HepG2 (cell line): Measurements from ENCODE around the gene ARHGAP5. TPM values are rescaled to one million over a fixed set of nuclear protein-coding genes. Genes with fewer than 3 reads are reported as not detected.
A peak's percentile ranks its signal among the peaks of the same experiment; 100 is the strongest.

Experiments used
- GFI1 ChIP-seq: sonication (generic); formaldehyde crosslinking; IDR thresholded peaks from 2 replicates; pipeline ENCODE4 v1.5.0; 2020; ENCODE audit warnings: missing genetic modification reagents, mild to moderate bottlenecking, borderline replicate concordance
- MAZ ChIP-seq, 2 experiments: sonication (generic) in 1 of 2; formaldehyde crosslinking in 1 of 2; IDR thresholded peaks; 2 replicates each; pipeline versions ENCODE4 v1.5.0 to v1.6.1; 2012 to 2020; ENCODE audit warnings: low read depth in 2 of 2, mild to moderate bottlenecking in 2 of 2, borderline replicate concordance in 1 of 2, improper control_type of control experiment in 1 of 2, low read length in 1 of 2, missing genetic modification reagents in 1 of 2, moderate library complexity in 1 of 2
- PPARG ChIP-seq: conservative IDR thresholded peaks from 2 replicates; pipeline ENCODE4 v1.6.1; 2016; ENCODE audit warnings: missing biosample characterization, missing genetic modification reagents
- REPIN1 ChIP-seq: sonication (generic); formaldehyde crosslinking; IDR thresholded peaks from 2 replicates; pipeline ENCODE4 v1.8.0; 2022; ENCODE audit warnings: missing genetic modification reagents, low read depth, mild to moderate bottlenecking, borderline replicate concordance
- SOX6 ChIP-seq, 2 experiments: fragments of 450-650 bp in 1 of 2; sonication (generic) in 1 of 2; formaldehyde crosslinking in 1 of 2; IDR thresholded peaks; 2 replicates each; pipeline versions ENCODE4 v1.4.0 to v1.6.1; 2017 to 2020; ENCODE audit warnings: antibody characterized with exemption in 1 of 2, mild to moderate bottlenecking in 1 of 2, missing genetic modification reagents in 1 of 2
- SSRP1 ChIP-seq: IDR thresholded peaks from 2 replicates; pipeline ENCODE4 v1.6.1; 2016; ENCODE audit warnings: control low read depth
- ZNF24 ChIP-seq: fragments of 450-650 bp; IDR thresholded peaks from 2 replicates; pipeline ENCODE4 v1.6.1; 2017; ENCODE audit warnings: antibody characterized with exemption, mild to moderate bottlenecking
- ZNF260 ChIP-seq: sonication (generic); formaldehyde crosslinking; IDR thresholded peaks from 2 replicates; pipeline ENCODE4 v1.4.0; 2020; ENCODE audit warnings: missing genetic modification reagents, low read depth, mild to moderate bottlenecking, borderline replicate concordance
- ZNF550 ChIP-seq: sonication (generic); formaldehyde crosslinking; IDR thresholded peaks from 2 replicates; pipeline ENCODE4 v1.4.0; 2020; ENCODE audit warnings: mild to moderate bottlenecking, missing genetic modification reagents, borderline replicate concordance
- ZNF670 ChIP-seq: sonication (generic); formaldehyde crosslinking; IDR thresholded peaks from 2 replicates; pipeline ENCODE4 v1.8.0; 2022; ENCODE audit warnings: mild to moderate bottlenecking, missing genetic modification reagents, borderline replicate concordance
- ZNF674 ChIP-seq: sonication (generic); formaldehyde crosslinking; IDR thresholded peaks from 2 replicates; pipeline ENCODE4 v1.5.0; 2020; ENCODE audit warnings: low read depth, mild to moderate bottlenecking, missing genetic modification reagents
- polyA plus RNA-seq, 8 experiments: library from polyadenylated mRNA; depleted of rRNA in 3 of 8; stranded (reverse) in 7 of 8; unstranded in 1 of 8; fragments of >200 nt; fragmentation: Illumina TruSeq in 4 of 8; extraction: Trizol in 4 of 8; gene quantifications; 2 replicates each; pipeline versions ENCODE4 v1.2.1 to v1.2.3, GENCODE V29; 2011 to 2016; ENCODE audit warnings: low read depth in 4 of 8, missing spikeins in 1 of 8, mixed read lengths in 1 of 8; ENCODE audit not compliant: insufficient read depth in 1 of 8
- total RNA-seq, 5 experiments: library from RNA; depleted of rRNA; stranded (reverse); fragments of >200 nt; fragmentation: Illumina TruSeq; extraction: Trizol; gene quantifications; 2 replicates each; pipeline ENCODE4 v1.2.3, GENCODE V29; 2016; ENCODE audit warnings: low read depth in 1 of 5
- TF ChIP-seq, protein P1 (sequence below): sonication (generic); formaldehyde crosslinking; IDR thresholded peaks from 2 replicates; pipeline ENCODE4 v1.4.0; 2020; ENCODE audit warnings: missing genetic modification reagents, borderline replicate concordance
- TF ChIP-seq, protein P2 (sequence below): IDR thresholded peaks from 2 replicates; pipeline ENCODE4 v1.4.0; 2020; ENCODE audit warnings: mild to moderate bottlenecking, missing genetic modification reagents
- TF ChIP-seq, protein P3 (sequence below): sonication (generic); formaldehyde crosslinking; IDR thresholded peaks from 2 replicates; pipeline ENCODE4 v1.4.0; 2020; ENCODE audit warnings: low read depth, mild to moderate bottlenecking, missing genetic modification reagents
- TF ChIP-seq, protein P4 (sequence below): sonication (generic); formaldehyde crosslinking; IDR thresholded peaks from 2 replicates; pipeline ENCODE4 v1.4.0; 2020; ENCODE audit warnings: missing genetic modification reagents

Gene ARHGAP5
- total and polyA plus RNA-seq, 2 of the 13 experiments (the other 11 are each of a cell fraction or from before 2014, with no cell fraction given) = 33.7 to 144 TPM

DNA sequence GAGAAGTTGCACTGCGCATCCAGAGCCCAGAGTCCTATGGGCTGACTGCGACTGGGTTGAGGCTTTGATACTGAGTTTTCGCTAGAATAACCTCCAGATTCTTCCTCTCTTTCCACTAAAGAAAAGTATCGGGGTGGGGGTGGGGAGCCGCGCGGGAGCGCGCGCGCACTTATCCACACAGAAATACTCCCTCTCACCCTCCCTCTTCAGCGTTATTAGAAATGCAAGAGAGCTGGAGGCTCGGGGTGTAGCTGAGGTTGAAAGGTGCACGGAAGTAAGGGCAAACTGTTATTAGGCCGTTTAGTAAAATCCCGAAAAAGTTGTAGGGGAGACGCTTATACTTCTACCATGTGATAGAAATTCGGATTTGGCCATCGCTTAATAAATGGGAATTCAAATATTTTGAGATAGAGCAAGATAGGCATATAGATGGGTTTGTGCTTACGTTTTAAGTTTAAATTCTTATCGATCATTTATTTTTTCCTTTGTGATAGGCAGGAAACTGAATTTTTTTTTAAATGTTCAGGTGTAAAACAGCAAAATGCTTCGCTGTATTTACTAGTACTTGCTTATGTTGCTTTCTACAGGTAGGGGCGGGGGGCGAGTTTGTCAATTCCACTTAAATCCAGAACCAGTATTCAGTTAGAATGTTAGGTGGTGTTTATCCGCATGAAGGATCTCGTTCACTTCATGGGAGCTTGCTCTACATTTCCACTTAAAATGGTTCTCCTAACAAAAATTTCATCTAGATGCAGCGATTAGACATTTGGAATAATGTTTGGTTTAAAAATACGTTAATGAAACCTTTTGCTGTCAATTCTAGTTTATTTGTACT lies 1.1 kb downstream of the ARHGAP5 start (continued):
- TF ChIP-seq SOX6 (IDR thresholded peaks at IDR 0.05) (no peak), SOX6 (CRISPR knock-in tag; IDR thresholded peaks at IDR 0.05) (peak; percentile 3; the same call in 1 of the 2 replicates), REPIN1 (0 out of 2 replicates have a peak, but pooled peaks have one; percentile 7), ZNF670 (CRISPR knock-in tag) (0 out of 2 replicates have a peak, but pooled peaks have one; percentile 4), GFI1 (CRISPR knock-in tag) (peak; percentile 49; the same call in 1 of the 2 replicates), ZNF260 (0 out of 2 replicates have a peak, but pooled peaks have one; percentile 5), MAZ (IDR thresholded peaks at IDR 0.05; ENCODE audit: borderline replicate concordance, low read depth, low read length) (peak; percentile 62; the same call in 1 of the 2 replicates), MAZ (CRISPR knock-in tag; IDR thresholded peaks at IDR 0.05; ENCODE audit: low read depth) (no peak), ZNF24 (peak; percentile 7; the same call in 1 of the 2 replicates), ZNF550 (CRISPR knock-in tag) (no peak), SSRP1 (peak; percentile 10; the same call in 1 of the 2 replicates), PPARG (CRISPR knock-in tag) (peak; percentile 65; the same call in 1 of the 2 replicates), ZNF674 (CRISPR knock-in tag) (no peak)
- TF ChIP-seq, protein P1, sequence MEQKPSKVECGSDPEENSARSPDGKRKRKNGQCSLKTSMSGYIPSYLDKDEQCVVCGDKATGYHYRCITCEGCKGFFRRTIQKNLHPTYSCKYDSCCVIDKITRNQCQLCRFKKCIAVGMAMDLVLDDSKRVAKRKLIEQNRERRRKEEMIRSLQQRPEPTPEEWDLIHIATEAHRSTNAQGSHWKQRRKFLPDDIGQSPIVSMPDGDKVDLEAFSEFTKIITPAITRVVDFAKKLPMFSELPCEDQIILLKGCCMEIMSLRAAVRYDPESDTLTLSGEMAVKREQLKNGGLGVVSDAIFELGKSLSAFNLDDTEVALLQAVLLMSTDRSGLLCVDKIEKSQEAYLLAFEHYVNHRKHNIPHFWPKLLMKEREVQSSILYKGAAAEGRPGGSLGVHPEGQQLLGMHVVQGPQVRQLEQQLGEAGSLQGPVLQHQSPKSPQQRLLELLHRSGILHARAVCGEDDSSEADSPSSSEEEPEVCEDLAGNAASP = peak; percentile 27; the same call in 1 of the 2 replicates
- TF ChIP-seq, protein P2, sequence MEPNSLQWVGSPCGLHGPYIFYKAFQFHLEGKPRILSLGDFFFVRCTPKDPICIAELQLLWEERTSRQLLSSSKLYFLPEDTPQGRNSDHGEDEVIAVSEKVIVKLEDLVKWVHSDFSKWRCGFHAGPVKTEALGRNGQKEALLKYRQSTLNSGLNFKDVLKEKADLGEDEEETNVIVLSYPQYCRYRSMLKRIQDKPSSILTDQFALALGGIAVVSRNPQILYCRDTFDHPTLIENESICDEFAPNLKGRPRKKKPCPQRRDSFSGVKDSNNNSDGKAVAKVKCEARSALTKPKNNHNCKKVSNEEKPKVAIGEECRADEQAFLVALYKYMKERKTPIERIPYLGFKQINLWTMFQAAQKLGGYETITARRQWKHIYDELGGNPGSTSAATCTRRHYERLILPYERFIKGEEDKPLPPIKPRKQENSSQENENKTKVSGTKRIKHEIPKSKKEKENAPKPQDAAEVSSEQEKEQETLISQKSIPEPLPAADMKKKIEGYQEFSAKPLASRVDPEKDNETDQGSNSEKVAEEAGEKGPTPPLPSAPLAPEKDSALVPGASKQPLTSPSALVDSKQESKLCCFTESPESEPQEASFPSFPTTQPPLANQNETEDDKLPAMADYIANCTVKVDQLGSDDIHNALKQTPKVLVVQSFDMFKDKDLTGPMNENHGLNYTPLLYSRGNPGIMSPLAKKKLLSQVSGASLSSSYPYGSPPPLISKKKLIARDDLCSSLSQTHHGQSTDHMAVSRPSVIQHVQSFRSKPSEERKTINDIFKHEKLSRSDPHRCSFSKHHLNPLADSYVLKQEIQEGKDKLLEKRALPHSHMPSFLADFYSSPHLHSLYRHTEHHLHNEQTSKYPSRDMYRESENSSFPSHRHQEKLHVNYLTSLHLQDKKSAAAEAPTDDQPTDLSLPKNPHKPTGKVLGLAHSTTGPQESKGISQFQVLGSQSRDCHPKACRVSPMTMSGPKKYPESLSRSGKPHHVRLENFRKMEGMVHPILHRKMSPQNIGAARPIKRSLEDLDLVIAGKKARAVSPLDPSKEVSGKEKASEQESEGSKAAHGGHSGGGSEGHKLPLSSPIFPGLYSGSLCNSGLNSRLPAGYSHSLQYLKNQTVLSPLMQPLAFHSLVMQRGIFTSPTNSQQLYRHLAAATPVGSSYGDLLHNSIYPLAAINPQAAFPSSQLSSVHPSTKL (CRISPR knock-in tag) = peak; percentile 52
- TF ChIP-seq, protein P3, sequence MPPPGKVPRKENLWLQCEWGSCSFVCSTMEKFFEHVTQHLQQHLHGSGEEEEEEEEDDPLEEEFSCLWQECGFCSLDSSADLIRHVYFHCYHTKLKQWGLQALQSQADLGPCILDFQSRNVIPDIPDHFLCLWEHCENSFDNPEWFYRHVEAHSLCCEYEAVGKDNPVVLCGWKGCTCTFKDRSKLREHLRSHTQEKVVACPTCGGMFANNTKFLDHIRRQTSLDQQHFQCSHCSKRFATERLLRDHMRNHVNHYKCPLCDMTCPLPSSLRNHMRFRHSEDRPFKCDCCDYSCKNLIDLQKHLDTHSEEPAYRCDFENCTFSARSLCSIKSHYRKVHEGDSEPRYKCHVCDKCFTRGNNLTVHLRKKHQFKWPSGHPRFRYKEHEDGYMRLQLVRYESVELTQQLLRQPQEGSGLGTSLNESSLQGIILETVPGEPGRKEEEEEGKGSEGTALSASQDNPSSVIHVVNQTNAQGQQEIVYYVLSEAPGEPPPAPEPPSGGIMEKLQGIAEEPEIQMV (CRISPR knock-in tag) = no peak
- TF ChIP-seq, protein P4, sequence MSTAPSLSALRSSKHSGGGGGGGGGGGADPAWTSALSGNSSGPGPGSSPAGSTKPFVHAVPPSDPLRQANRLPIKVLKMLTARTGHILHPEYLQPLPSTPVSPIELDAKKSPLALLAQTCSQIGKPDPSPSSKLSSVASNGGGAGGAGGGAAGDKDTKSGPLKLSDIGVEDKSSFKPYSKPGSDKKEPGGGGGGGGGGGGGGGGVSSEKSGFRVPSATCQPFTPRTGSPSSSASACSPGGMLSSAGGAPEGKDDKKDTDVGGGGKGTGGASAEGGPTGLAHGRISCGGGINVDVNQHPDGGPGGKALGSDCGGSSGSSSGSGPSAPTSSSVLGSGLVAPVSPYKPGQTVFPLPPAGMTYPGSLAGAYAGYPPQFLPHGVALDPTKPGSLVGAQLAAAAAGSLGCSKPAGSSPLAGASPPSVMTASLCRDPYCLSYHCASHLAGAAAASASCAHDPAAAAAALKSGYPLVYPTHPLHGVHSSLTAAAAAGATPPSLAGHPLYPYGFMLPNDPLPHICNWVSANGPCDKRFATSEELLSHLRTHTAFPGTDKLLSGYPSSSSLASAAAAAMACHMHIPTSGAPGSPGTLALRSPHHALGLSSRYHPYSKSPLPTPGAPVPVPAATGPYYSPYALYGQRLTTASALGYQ = 0 out of 2 replicates have a peak, but pooled peaks have one; percentile 23
